PC-3 (cell line): ENCODE results near the gene FBXL15. TPM values are rescaled to one million over a fixed set of nuclear protein-coding genes. Genes with fewer than 3 reads are reported as not detected.

ENCODE experiments used
- ATAC-seq: fragments of 200-7000 bp; cut with Tn5 transposase; 2 replicates; pipeline ENCODE4 v1.9.1; 2020; ENCODE audit warnings: mild to moderate bottlenecking, moderate library complexity
- BruUV-seq: library from RNA; stranded (reverse); fragments of 400-500 nt; replicated peaks from 2 replicates; lab custom pipeline; 2021; lab: Mats Ljungman, UMichigan
- CTCF ChIA-PET: fragments of 300-600 bp; sonication (Branson Sonifier 250); formaldehyde crosslinking; loops from one replicate; lab custom pipeline; 2022; ENCODE audit warnings: antibody characterized with exemption; lab: Charles Lee
- POLR2A ChIA-PET: fragments of 300-600 bp; sonication (Branson Sonifier 250); formaldehyde crosslinking; loops from one replicate; lab custom pipeline; 2022; ENCODE audit warnings: antibody characterized with exemption; ENCODE audit not compliant: unreplicated experiment; lab: Charles Lee
- DNase-seq: peaks from one replicate; pipeline ENCODE4 v3.0.0-alpha.2; 2015
- H2AFZ ChIP-seq: fragments of 300-600 bp; sonication (generic); 2 replicates; pipeline ENCODE4 v1.6.0; 2016; ENCODE audit warnings: antibody characterized with exemption, low read length
- H3F3A ChIP-seq: fragments of 300-600 bp; sonication (generic); one replicate; pipeline ENCODE4 v1.6.0; 2017; ENCODE audit warnings: antibody characterized with exemption, low read length, control low read depth, mild to moderate bottlenecking; ENCODE audit not compliant: unreplicated experiment
- H3K27ac ChIP-seq: fragments of 300-600 bp; sonication (generic); 2 replicates; pipeline ENCODE4 v1.5.1; 2016; ENCODE audit warnings: mild to moderate bottlenecking, low read length
- H3K27me3 ChIP-seq: fragments of 300-600 bp; sonication (generic); 2 replicates; pipeline ENCODE4 v1.6.1; 2016; ENCODE audit warnings: low read length, mixed read lengths
- H3K36me3 ChIP-seq: fragments of 300-600 bp; sonication (generic); 2 replicates; pipeline ENCODE4 v1.6.1; 2016; ENCODE audit warnings: low read depth, mixed run types, low read length, mixed read lengths
- H3K4me1 ChIP-seq: fragments of 300-600 bp; sonication (generic); 2 replicates; pipeline ENCODE4 v1.5.1; 2016; ENCODE audit warnings: low read length; ENCODE audit not compliant: insufficient read depth
- H3K4me2 ChIP-seq: fragments of 300-600 bp; sonication (generic); 2 replicates; pipeline ENCODE4 v1.6.0; 2016; ENCODE audit warnings: low read length
- H3K4me3 ChIP-seq: fragments of 300-600 bp; sonication (generic); 2 replicates; pipeline ENCODE4 v1.5.1; 2016; ENCODE audit warnings: mild to moderate bottlenecking, low read length, mixed read lengths
- H3K79me2 ChIP-seq: fragments of 300-600 bp; sonication (generic); 2 replicates; pipeline ENCODE4 v1.6.1; 2017; ENCODE audit warnings: low read length, mixed read lengths
- H3K9ac ChIP-seq: fragments of 300-600 bp; sonication (generic); 2 replicates; pipeline ENCODE4 v1.6.0; 2016; ENCODE audit warnings: mild to moderate bottlenecking, low read length
- H3K9me2 ChIP-seq: fragments of 300-600 bp; sonication (generic); replicated peaks from 2 replicates; pipeline ENCODE4 v1.6.1; 2016; ENCODE audit warnings: mixed run types, low read length, mixed read lengths
- H3K9me3 ChIP-seq: fragments of 300-600 bp; sonication (generic); 2 replicates; pipeline ENCODE4 v1.6.1; 2016; ENCODE audit warnings: low read length, mixed read lengths
- H4K20me1 ChIP-seq: fragments of 300-600 bp; sonication (generic); 2 replicates; pipeline ENCODE4 v1.6.1; 2016; ENCODE audit warnings: low read length, mixed read lengths
- EZH2 ChIP-seq: fragments of 300-600 bp; sonication (generic); IDR thresholded peaks from one replicate; pipeline ENCODE4 v1.6.1; 2017; ENCODE audit warnings: antibody characterized with exemption, mild to moderate bottlenecking, low read length; ENCODE audit not compliant: unreplicated experiment
- EZH2phosphoT487 ChIP-seq: fragments of 300-600 bp; sonication (generic); IDR thresholded peaks from 2 replicates; pipeline ENCODE4 v1.6.1; 2018; ENCODE audit warnings: mild to moderate bottlenecking, antibody characterized with exemption, low read length, borderline replicate concordance
- intact Hi-C: fragments of 100-400 bp; cut with micrococcal nuclease; formaldehyde crosslinking; loops from 2 replicates; pipeline ENCODE4 v1.9.0; 2023
- total RNA-seq: library from RNA; depleted of rRNA; stranded (reverse); fragments of >200 nt; gene quantifications from 2 replicates; pipeline ENCODE4 v1.2.3, GENCODE V29; 2014
- TF ChIP-seq, protein P1 (sequence below): fragments of 300-600 bp; sonication (generic); conservative IDR thresholded peaks from 2 replicates; pipeline ENCODE4 v1.5.1; 2017; ENCODE audit warnings: antibody characterized with exemption, low read depth, mild to moderate bottlenecking, low read length

The FBXL15 gene
- total RNA-seq, 1 experiment from 2014 or later: 12.7 TPM

DNA sequence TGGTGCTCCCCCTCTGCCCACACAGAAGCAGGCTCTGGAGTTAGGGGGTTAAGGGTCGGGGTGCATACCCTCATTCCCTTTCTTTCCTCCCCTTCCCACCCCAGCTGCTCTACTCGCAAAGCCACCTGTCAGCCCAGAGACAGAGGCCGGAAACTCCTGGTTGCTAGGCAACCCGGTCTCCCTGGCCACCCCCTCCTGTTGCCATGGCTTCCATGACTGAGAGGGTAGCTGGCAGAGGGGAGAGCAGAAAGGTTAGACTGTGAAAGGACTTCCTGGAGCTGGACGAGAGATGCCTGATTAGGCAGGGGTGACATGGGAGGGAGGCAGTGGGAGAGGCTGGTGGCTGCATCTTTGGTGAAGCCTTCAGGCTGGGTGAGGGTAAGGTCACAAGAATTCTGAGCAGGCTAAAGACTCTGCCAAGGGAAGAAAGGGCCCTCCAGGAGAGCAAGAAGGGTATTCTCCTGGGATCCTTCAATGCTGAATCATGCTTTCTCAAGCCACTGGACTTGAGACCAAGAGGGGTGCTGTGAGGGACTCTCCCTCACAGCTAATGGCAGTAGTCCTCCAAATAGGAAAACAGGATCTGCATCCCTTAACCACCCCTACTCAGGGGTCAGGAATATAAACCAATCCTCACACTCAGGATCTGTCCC is 7.5 kb upstream of the FBXL15 start:
- H3K27me3 ChIP-seq: peaks cover 8% of the 10 kb centered on the region; the same call in 1 of the 2 replicates
- ATAC-seq: no peak

DNA sequence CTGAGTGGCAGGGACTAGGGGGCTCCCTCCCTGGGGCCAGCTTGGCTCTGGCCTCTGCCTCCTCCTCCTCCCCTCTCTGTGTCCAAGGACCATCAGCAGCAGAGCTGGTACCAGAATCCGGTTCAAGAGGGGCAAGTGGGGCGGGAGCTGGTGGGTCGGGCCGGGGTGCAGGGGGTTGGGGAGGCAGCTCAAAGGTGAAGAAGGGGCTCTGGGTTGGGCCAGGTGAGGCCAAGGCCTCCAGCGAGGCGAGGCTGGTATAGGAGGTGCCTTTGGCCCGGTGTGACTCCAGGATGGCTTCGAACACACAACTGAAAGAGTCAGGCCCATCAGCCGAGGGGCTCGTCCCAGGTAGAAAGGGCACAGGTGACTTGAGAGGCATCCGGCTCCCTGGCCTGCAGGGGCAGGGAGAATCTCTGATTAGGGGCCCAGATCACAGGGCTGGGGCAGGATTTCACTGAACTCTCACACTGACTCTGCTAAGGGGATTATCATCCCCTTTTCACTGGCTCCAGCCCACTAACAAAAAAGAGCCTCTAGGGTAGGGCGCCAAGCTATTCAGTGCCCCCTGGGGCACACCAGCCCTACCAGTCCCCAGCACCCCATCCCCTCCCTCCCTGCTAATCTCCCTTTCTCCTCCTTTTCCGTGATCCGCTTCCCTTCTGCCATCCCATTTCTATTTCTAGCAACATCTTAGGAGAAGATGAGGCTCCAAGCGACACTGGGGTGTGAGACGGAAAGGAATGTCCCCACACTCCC is 6.7 kb upstream of the FBXL15 start:
- H3K9me3 ChIP-seq: no peaks in the 10 kb centered on the region
- H3K4me1 ChIP-seq: no peaks in the 10 kb centered on the region
- no peak overlapping the region for H2AFZ ChIP-seq
- peaks cover 8% of the 10 kb centered on the region; the same call in 1 of the 2 replicates for H3K27me3 ChIP-seq
- no peak overlapping the region for H3K4me3 ChIP-seq
- no peak overlapping the region for H3K27ac ChIP-seq
- TF ChIP-seq EZH2: no peak
- TF ChIP-seq EZH2phosphoT487: no peak
- TF ChIP-seq, protein P1, sequence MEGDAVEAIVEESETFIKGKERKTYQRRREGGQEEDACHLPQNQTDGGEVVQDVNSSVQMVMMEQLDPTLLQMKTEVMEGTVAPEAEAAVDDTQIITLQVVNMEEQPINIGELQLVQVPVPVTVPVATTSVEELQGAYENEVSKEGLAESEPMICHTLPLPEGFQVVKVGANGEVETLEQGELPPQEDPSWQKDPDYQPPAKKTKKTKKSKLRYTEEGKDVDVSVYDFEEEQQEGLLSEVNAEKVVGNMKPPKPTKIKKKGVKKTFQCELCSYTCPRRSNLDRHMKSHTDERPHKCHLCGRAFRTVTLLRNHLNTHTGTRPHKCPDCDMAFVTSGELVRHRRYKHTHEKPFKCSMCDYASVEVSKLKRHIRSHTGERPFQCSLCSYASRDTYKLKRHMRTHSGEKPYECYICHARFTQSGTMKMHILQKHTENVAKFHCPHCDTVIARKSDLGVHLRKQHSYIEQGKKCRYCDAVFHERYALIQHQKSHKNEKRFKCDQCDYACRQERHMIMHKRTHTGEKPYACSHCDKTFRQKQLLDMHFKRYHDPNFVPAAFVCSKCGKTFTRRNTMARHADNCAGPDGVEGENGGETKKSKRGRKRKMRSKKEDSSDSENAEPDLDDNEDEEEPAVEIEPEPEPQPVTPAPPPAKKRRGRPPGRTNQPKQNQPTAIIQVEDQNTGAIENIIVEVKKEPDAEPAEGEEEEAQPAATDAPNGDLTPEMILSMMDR: no peak
- no peaks in the 10 kb centered on the region for H3F3A ChIP-seq
- H3K4me2 ChIP-seq: no peak overlapping the region
- CTCF ChIA-PET: no interaction called here
- no peak overlapping the region for H3K9ac ChIP-seq
- no TSS peak for BruUV-seq
- H4K20me1 ChIP-seq: no peaks in the 10 kb centered on the region
- ATAC-seq: no peak
- no peak for DNase-seq
- intact Hi-C loops: no loop called here
- no peaks in the 10 kb centered on the region for H3K9me2 ChIP-seq
- POLR2A ChIA-PET: no interaction called here
- no peaks in the 10 kb centered on the region for H3K36me3 ChIP-seq
- no peaks in the 10 kb centered on the region for H3K79me2 ChIP-seq

More for the DNA sequence above, 7.5 kb upstream of the FBXL15 start:
- POLR2A ChIA-PET: no interaction called here
- Histone ChIP-seq H3K9me2 (no peaks in the 10 kb centered on the region), H3K9ac (no peak overlapping the region), H4K20me1 (no peaks in the 10 kb centered on the region), H3K79me2 (no peaks in the 10 kb centered on the region), H3K27ac (no peak overlapping the region), H3K4me2 (no peak overlapping the region), H3K36me3 (no peaks in the 10 kb centered on the region), H3K4me3 (no peak overlapping the region), H3F3A (no peaks in the 10 kb centered on the region), H3K9me3 (no peaks in the 10 kb centered on the region), H3K4me1 (no peaks in the 10 kb centered on the region), H2AFZ (no peak overlapping the region)
- no peak for DNase-seq
- CTCF ChIA-PET: no interaction called here
- no TSS peak for BruUV-seq
- intact Hi-C loops: no loop called here
- TF ChIP-seq, protein P1: no peak
- TF ChIP-seq EZH2phosphoT487 (no peak), EZH2 (no peak)

DNA sequence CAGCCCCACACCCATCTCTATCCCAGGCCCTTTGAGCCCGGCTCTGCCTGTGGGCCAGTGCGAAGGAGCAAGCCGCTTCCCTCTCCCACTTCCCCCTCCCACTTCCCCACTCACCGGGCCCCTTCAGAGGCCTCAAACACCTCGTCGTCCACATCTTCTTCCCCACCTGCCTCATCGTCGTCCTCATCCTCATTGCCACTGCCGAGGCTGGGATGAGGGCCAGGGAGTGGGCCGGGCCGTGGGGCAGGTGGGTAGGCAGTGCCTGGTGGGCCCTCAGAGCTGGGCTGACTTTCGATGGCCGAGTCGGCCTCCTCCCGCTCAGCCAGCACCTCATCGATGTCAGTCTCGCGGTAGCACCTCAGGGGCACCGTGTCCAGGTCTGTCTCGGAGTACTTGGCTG is 5.9 kb upstream of the FBXL15 start:
- Histone ChIP-seq H3K27ac (no peak overlapping the region), H3F3A (no peaks in the 10 kb centered on the region), H3K27me3 (peaks cover 6% of the 10 kb centered on the region; the same call in 1 of the 2 replicates), H3K36me3 (no peaks in the 10 kb centered on the region), H3K9ac (no peak overlapping the region), H3K9me3 (no peaks in the 10 kb centered on the region), H3K4me1 (peaks cover 2% of the 10 kb centered on the region), H3K9me2 (no peaks in the 10 kb centered on the region), H3K4me2 (no peak overlapping the region), H4K20me1 (no peaks in the 10 kb centered on the region), H3K79me2 (no peaks in the 10 kb centered on the region), H3K4me3 (no peak overlapping the region), H2AFZ (no peak overlapping the region)
- no peak for ATAC-seq
- CTCF ChIA-PET: no interaction called here
- intact Hi-C loops: no loop called here
- POLR2A ChIA-PET: no interaction called here
- DNase-seq: no peak
- BruUV-seq: no TSS peak
- TF ChIP-seq, protein P1: no peak
- TF ChIP-seq EZH2: no peak
- no peak for TF ChIP-seq EZH2phosphoT487
